Stimulated activated CD4-positive, alpha-beta T cell treated with anti-CD3 and anti-CD28 coated beads, Interleukin-15, amount 100 ng/mL, for 1 hour (primary cell): ENCODE measurements around the gene SLC35F6.
"Not testable (repeated sequence)": the region's sequence is repeated elsewhere in the genome, so short reads cannot be mapped to it uniquely, and the experiment has no call there.

ENCODE experiments used
- DNase-seq, 2 donors: peaks; one replicate each; pipeline ENCODE4 v3.0.0-alpha.2; 2020; ENCODE audit warnings: low read depth in 1 of 2, low spot score in 1 of 2

SLC35F6 gene

GRCh38 chr2:26730549-26731344, 33.3 kb upstream of the SLC35F6 start:
- DNase-seq = no peak

- no peak for DNase-seq
Observed at GRCh38 chr2:26731714-26732113, 32.4 kb upstream of the SLC35F6 start.

DNA sequence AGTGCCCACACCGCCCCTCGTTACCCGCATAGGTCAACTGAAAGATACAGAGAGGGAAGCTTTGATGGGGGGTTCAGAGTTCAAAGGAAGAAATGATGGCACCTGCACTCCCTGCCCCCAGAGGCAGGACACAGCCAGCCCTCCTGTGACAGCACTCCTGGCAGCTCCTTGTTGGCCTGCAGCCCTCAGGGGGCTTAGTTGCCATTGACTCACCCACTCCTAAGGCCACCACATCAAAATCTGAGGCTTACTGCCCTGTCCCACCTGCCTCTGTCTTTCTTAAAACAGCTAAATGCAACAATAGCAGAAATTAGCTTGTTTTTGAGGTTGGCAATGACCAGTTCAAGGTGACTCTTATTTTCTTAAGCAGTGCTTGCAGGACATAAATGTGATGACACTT, 31.6 kb upstream of the SLC35F6 start:
- DNase-seq = no peak

DNA sequence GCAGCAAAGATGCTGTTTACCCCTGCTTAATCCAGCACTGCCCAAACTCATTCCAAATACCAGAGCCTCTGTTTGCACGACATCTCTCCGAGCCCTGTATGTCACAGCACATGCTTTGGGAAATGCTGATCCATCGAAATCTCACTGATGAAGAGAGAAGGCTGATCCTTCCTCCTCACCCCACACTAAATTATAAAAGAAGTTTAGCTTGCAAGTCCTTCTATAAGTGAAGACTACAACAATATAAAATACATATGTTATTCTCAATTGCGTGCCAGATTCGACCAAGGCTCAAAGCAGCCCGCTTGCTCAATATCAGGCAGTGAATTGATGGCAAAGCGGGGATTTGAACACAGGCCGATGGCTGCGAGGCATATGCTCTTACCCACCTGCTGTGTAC, 30.7 kb upstream of the SLC35F6 start:
- DNase-seq = no peak

DNA sequence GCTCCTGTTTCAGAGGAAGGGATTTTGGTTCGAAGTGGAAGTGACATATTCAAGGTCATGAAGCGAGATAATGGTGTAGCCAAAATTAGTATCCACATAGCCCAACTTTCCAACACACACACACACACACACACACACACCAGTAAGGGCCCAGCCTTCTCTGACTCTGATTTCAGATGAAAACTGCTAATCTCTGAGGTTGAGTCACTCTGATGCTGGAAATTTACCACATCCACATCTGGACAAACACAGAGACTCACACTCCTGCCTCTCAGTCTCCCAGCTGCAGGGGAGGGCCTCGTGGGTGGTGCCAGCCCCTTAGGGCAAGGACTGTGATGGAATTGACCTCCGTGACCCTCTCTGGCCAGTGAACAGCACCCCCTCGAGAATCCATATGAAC, 29.0 kb upstream of the SLC35F6 start:
- no peak for DNase-seq

- DNase-seq = no peak
Observed at GRCh38 chr2:26735883-26736588, 28.0 kb upstream of the SLC35F6 start.

DNA sequence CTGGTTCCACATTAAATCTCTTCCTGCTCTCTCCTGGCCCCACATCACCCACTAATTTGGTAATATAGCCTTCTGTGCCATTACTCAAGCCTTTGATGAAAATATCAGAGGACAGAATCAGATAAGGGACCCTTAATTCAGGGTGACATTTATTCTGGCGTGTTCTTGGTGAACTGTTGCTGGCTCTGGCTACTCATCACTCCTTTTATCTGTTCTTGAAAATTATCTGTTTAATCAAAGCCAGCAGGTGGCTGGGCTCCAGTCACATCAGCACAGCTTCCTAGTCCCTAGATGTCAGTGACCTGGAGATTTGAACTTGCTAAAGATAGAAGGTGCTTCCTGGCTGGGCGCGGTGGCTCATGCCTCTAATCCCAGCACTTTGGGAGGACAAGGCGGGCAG, 26.9 kb upstream of the SLC35F6 start:
- DNase-seq = no peak

DNA sequence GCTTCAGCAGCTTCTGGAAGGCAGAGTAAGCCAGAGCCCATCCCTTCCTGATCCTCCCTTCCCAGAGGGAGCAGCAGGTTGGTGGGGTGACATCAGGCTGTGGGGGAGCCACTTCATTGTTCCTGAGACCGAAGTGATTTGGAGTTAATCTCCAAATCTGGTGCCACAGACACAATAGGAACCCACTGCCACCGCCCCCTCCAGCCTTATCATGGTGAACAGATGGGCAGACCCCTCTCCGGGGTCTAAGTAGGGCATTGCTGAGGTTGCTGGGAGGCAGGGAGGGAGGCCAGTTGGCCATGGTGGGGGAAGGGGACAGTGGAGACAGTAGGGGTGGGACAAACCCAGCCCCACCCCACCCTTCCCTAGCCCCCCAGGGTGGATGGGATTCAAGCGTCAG, 25.6 kb upstream of the SLC35F6 start:
- no peak for DNase-seq

GRCh38 chr2:26739514-26739913, 24.6 kb upstream of the SLC35F6 start:
- DNase-seq = no peak

- no peak for DNase-seq
Observed at GRCh38 chr2:26740346-26740745, 23.7 kb upstream of the SLC35F6 start.

GRCh38 chr2:26740890-26741302, 23.2 kb upstream of the SLC35F6 start:
- no peak for DNase-seq

- no peak for DNase-seq
Observed at GRCh38 chr2:26742048-26742770, 21.9 kb upstream of the SLC35F6 start.

DNA sequence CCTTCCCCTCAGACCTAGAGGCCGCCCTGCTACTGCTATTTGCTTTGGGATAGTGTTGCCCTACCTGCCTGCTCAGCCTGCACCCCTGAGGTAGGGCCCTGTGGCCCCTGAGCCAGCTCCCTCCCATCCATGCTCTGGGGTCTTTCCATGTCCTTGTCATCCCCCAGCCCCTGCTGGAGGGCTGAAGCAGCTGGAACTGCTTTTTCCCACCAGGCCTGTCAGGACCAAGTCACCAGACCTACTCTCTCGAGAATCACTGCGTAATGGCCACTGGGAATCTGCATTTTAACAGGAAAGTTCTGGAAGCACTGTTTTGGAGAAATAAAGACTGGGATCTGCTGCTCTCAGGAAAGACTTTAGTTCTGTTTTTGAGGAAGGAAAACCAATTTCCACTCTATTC, 20.2 kb upstream of the SLC35F6 start:
- no peak for DNase-seq

GRCh38 chr2:26744953-26745352, 19.1 kb upstream of the SLC35F6 start:
- DNase-seq = no peak

- peak; percentile 47 to 64 for DNase-seq
Observed at GRCh38 chr2:26745609-26746327, 18.3 kb upstream of the SLC35F6 start.

- no peak for DNase-seq
Observed at GRCh38 chr2:26746934-26747333, 17.1 kb upstream of the SLC35F6 start.

- DNase-seq = not testable (repeated sequence)
Observed at GRCh38 chr2:26749787-26750420, 14.2 kb upstream of the SLC35F6 start.

DNA sequence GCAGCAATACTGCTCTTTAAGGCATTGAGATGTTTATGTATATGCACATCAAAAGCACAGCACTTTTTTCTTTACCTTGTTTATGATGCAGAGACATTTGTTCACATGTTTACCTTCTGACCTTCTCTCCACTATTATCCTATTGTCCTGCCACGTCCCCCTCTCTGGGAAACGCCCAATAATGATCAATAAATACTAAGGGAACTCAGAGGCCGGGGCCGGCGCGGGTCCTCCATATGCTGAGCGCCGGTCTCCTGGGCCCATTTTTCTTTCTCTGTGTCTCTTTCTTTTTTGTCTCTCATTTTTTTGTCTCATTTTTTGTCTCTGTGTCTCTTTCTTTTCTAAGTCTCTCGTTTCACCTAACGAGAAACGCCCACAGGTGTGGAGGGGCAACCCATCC, 13.6 kb upstream of the SLC35F6 start:
- DNase-seq = not testable (repeated sequence)

- DNase-seq = no peak
Observed at GRCh38 chr2:26752656-26753055, 11.4 kb upstream of the SLC35F6 start.

DNA sequence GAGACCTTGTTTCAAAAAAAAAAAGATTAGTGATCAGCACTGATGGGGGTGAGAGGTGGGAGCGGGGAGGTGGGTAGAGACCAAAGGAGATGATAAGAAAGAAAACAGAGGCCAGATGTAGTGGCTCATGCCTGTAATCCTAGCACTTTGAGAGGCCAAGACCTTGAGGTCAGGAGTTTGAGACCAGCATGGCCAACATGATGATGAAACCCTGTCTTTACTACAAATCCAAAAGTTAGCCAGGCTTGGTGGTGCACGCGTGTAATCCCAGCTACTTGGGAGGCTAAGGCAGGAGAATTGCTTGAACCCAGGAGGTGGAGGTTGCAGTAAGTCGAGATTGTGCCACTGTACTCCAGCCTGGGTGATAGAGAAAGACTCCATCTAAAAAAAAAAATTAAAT, 9.5 kb upstream of the SLC35F6 start:
- no peak for DNase-seq
